ENCODE measurements around the gene AGBL1.

Gene AGBL1

GRCh38 chr15:86082619-86083380 is 3.1 kb downstream of the AGBL1 start:
- no peaks in the 10 kb centered on the region; the same call in 1 of the 2 replicates for H3K27me3 ChIP-seq (replicated peaks; ENCODE audit: control insufficient read depth, insufficient read depth, low read length)
- H3K4me3 ChIP-seq (replicated peaks; ENCODE audit: low read depth, low read length), result no peak overlapping the region
- TF ChIP-seq, protein P1, sequence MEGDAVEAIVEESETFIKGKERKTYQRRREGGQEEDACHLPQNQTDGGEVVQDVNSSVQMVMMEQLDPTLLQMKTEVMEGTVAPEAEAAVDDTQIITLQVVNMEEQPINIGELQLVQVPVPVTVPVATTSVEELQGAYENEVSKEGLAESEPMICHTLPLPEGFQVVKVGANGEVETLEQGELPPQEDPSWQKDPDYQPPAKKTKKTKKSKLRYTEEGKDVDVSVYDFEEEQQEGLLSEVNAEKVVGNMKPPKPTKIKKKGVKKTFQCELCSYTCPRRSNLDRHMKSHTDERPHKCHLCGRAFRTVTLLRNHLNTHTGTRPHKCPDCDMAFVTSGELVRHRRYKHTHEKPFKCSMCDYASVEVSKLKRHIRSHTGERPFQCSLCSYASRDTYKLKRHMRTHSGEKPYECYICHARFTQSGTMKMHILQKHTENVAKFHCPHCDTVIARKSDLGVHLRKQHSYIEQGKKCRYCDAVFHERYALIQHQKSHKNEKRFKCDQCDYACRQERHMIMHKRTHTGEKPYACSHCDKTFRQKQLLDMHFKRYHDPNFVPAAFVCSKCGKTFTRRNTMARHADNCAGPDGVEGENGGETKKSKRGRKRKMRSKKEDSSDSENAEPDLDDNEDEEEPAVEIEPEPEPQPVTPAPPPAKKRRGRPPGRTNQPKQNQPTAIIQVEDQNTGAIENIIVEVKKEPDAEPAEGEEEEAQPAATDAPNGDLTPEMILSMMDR (IDR thresholded peaks at IDR 0.05; ENCODE audit: insufficient read depth, low read length, poor library complexity, severe bottlenecking), result no peak
- no peaks in the 10 kb centered on the region for H3K36me3 ChIP-seq (ENCODE audit: control insufficient read depth, insufficient read depth, low read length)
- no peak for DNase-seq (ENCODE audit: extremely low read depth, insufficient read length)

DNA sequence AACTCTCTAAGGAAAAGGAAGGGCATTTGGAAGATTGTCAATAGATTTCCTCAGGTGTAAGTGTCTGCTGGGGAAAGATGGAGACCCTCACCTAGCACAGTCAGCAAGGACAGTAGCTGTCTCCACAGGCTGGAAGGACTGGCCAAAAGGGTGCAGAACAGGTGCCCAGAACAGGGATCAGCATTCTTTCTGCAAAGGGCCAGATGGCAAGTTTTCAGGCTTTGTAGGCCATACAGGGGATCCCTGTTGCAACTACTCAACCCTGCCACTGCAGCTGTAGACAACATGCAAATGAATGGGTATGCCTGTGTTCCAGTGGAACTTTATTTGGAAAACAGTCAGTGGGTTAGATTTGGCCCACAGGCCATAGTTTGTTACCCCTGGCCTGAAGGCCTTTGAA is 8.1 kb downstream of the AGBL1 start:
- DNase-seq (ENCODE audit: extremely low read depth, insufficient read length), result no peak
- Histone ChIP-seq H3K36me3 (ENCODE audit: control insufficient read depth, insufficient read depth, low read length) (no peaks in the 10 kb centered on the region), H3K4me3 (replicated peaks; ENCODE audit: low read depth, low read length) (no peak overlapping the region)

DNA sequence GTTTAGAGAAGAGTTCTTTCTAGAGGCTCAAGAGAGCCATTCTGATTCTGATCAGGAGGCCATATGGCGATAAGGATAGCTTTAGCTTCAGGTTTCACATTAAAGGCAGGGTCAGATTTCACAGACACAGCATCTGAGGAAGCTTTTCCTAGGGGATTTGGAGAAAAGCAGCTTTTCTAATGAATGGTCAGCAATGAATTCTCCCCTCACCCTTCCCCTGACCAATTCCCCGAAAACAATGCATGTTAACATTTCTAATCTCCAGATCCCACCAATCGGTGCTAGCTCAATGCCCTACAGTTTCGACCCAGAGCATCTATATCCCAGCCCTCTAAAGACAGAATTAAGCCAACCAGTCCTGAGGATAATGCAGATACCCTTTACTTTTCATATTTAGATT is 9.8 kb downstream of the AGBL1 start:
- DNase-seq (ENCODE audit: extremely low read depth, insufficient read length), result no peak
- H3K4me3 ChIP-seq (replicated peaks; ENCODE audit: low read depth, low read length), result no peak overlapping the region
- H3K27me3 ChIP-seq (replicated peaks; ENCODE audit: control insufficient read depth, insufficient read depth, low read length), result no peaks in the 10 kb centered on the region; the same call in 1 of the 2 replicates
- no peaks in the 10 kb centered on the region for H3K36me3 ChIP-seq (ENCODE audit: control insufficient read depth, insufficient read depth, low read length)
- TF ChIP-seq, protein P1 (IDR thresholded peaks at IDR 0.05; ENCODE audit: insufficient read depth, low read length, poor library complexity, severe bottlenecking), result no peak

More for the DNA sequence above, 8.1 kb downstream of the AGBL1 start:
- TF ChIP-seq, protein P1 (IDR thresholded peaks at IDR 0.05; ENCODE audit: insufficient read depth, low read length, poor library complexity, severe bottlenecking), result no peak
- H3K27me3 ChIP-seq (replicated peaks; ENCODE audit: control insufficient read depth, insufficient read depth, low read length), result no peaks in the 10 kb centered on the region; the same call in none of the 2 replicates

GRCh38 chr15:86101818-86102217 is 22.1 kb downstream of the AGBL1 start:
- H3K27me3 ChIP-seq (replicated peaks; ENCODE audit: control insufficient read depth, insufficient read depth, low read length), result no peaks in the 10 kb centered on the region
- TF ChIP-seq, protein P1 (IDR thresholded peaks at IDR 0.05; ENCODE audit: insufficient read depth, low read length, poor library complexity, severe bottlenecking), result no peak
- no peak overlapping the region for H3K4me3 ChIP-seq (replicated peaks; ENCODE audit: low read depth, low read length)
- no peaks in the 10 kb centered on the region for H3K36me3 ChIP-seq (ENCODE audit: control insufficient read depth, insufficient read depth, low read length)
- DNase-seq (ENCODE audit: extremely low read depth, insufficient read length), result no peak

DNA sequence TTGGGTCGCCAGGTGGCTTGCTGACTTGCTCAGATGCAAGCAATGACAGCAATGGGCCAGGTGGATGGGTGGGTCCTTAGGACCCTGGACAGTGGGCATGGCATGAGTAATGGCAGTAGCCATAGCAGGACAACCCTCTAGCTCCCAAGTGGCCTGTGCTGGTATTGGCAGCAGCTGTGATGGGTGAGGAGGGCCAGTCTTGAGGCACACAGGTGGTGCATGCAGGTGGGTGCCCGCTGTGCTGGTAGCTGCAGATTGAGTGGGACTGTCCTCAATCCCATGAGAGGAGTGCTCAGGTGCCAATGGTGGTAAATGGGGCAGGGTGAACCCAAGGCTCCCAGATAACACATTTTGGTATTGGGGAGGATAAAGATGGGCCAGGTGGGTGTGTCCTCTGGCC is 24.2 kb downstream of the AGBL1 start:
- no peaks in the 10 kb centered on the region for H3K36me3 ChIP-seq (ENCODE audit: control insufficient read depth, insufficient read depth, low read length)
- H3K27me3 ChIP-seq (replicated peaks; ENCODE audit: control insufficient read depth, insufficient read depth, low read length), result no peaks in the 10 kb centered on the region
- no peak overlapping the region for H3K4me3 ChIP-seq (replicated peaks; ENCODE audit: low read depth, low read length)
- TF ChIP-seq, protein P1 (IDR thresholded peaks at IDR 0.05; ENCODE audit: insufficient read depth, low read length, poor library complexity, severe bottlenecking), result no peak
- DNase-seq (ENCODE audit: extremely low read depth, insufficient read length), result no peak
